A673 (cell line): ENCODE data around the gene PROSER3. TPM values are rescaled to one million over a fixed set of nuclear protein-coding genes. Genes with fewer than 3 reads are reported as not detected.

ENCODE experiments used
- Bru-seq: library from RNA; stranded (reverse); fragments of 400-500 nt; gene quantifications from one replicate; lab custom pipeline; 2021; lab: Mats Ljungman, UMichigan
- BruChase-seq, 2 experiments: library from RNA; stranded (reverse); fragments of 400-500 nt; gene quantifications; one replicate each; lab custom pipeline; 2021; lab: Mats Ljungman, UMichigan
- BruUV-seq: library from RNA; stranded (reverse); fragments of 400-500 nt; replicated peaks from 2 replicates; lab custom pipeline; 2021; lab: Mats Ljungman, UMichigan
- CTCF ChIA-PET: fragments of 300-600 bp; sonication (Branson Sonifier 250); formaldehyde crosslinking; loops from one replicate; lab custom pipeline; 2022; ENCODE audit warnings: antibody characterized with exemption; lab: Charles Lee
- POLR2A ChIA-PET: fragments of 300-600 bp; sonication (Branson Sonifier 250); formaldehyde crosslinking; loops from one replicate; lab custom pipeline; 2022; ENCODE audit warnings: antibody characterized with exemption; ENCODE audit not compliant: low non-redundant PET; lab: Charles Lee
- DNase-seq: peaks from one replicate; pipeline ENCODE4 v3.0.0-alpha.2; 2015; ENCODE audit warnings: low spot score
- H3K27ac ChIP-seq: fragments of 200-600 bp; sonication (generic); 2 replicates; pipeline ENCODE4 v1.5.1; 2016; ENCODE audit warnings: mixed run types, low read depth, mild to moderate bottlenecking, mixed read lengths, antibody characterized with exemption, low read length; ENCODE audit not compliant: poor library complexity, severe bottlenecking
- H3K27me3 ChIP-seq: fragments of 200-600 bp; sonication (generic); replicated peaks from 2 replicates; pipeline ENCODE4 v1.6.1; 2017; ENCODE audit warnings: mixed run types, low read depth, mild to moderate bottlenecking, mixed read lengths, antibody characterized with exemption, low read length; ENCODE audit not compliant: insufficient read depth, poor library complexity
- H3K36me3 ChIP-seq: fragments of 200-600 bp; sonication (generic); 2 replicates; pipeline ENCODE4 v1.6.1; 2016; ENCODE audit warnings: mixed run types, mild to moderate bottlenecking, mixed read lengths, antibody characterized with exemption, low read length; ENCODE audit not compliant: insufficient read depth, poor library complexity, severe bottlenecking
- H3K4me1 ChIP-seq: fragments of 200-600 bp; sonication (generic); 2 replicates; pipeline ENCODE4 v1.6.1; 2017; ENCODE audit warnings: mixed run types, mild to moderate bottlenecking, mixed read lengths, antibody characterized with exemption, low read length; ENCODE audit not compliant: insufficient read depth, poor library complexity, severe bottlenecking
- H3K4me3 ChIP-seq: fragments of 200-600 bp; sonication (generic); 2 replicates; pipeline ENCODE4 v1.5.1; 2016; ENCODE audit warnings: low read depth, mixed run types, mild to moderate bottlenecking, mixed read lengths, low read length; ENCODE audit not compliant: poor library complexity, severe bottlenecking
- H3K9me3 ChIP-seq: fragments of 200-600 bp; sonication (generic); 2 replicates; pipeline ENCODE4 v1.6.1; 2016; ENCODE audit warnings: mixed run types, low read depth, mild to moderate bottlenecking, mixed read lengths, antibody characterized with exemption, low read length; ENCODE audit not compliant: poor library complexity, severe bottlenecking
- CTCF ChIP-seq: fragments of 300-800, 200-600 bp; sonication (generic); conservative IDR thresholded peaks from 2 replicates; pipeline ENCODE4 v1.5.1; 2017; ENCODE audit warnings: low read depth, mild to moderate bottlenecking, antibody characterized with exemption, low read length, moderate library complexity, mixed read lengths
- EZH2 ChIP-seq: fragments of 200-600 bp; sonication (generic); IDR thresholded peaks from 2 replicates; pipeline ENCODE4 v1.6.1; 2017; ENCODE audit warnings: borderline replicate concordance, low read depth, mild to moderate bottlenecking, mixed read lengths, antibody characterized with exemption, low read length; ENCODE audit not compliant: poor library complexity, severe bottlenecking
- intact Hi-C: fragments of 100-400 bp; cut with micrococcal nuclease; formaldehyde crosslinking; loops from one replicate; pipeline ENCODE4 v1.10.0; 2022; ENCODE audit not compliant: unreplicated experiment
- long read RNA-seq: library from polyadenylated mRNA; stranded (forward); transcript quantifications from one replicate; pipeline ENCODE4 v2.0.0, GENCODE V29; 2022
- total RNA-seq: library from RNA; stranded (reverse); gene quantifications from 2 replicates; pipeline ENCODE4 v1.2.3, GENCODE V29; 2021

The PROSER3 gene
- total RNA-seq (38.4 and 44.8 TPM in 2 replicates), Bru-seq, nascent RNA (percentile 65 among the genes with signal in this experiment), BruChase-seq, experiment 1, labeled RNA remaining after a 2-hour chase (percentile 63 among the genes with signal in this experiment), BruChase-seq, experiment 2, labeled RNA remaining after a 6-hour chase (percentile 76 among the genes with signal in this experiment)
- long read RNA-seq, partial matches to known transcripts: 1 of 4 reads
- long read RNA-seq, other reads (novel, unspliced or antisense): 3 of 4 reads

GRCh38 chr19:35757749-35758608 lies at the start of gene PROSER3:
Gene PROSER3 (plus strand): TSS chr19:35758176. CDS start chr19:35758216, 40 bp downstream.
- intact Hi-C loops: no loop called here
- DNase-seq: peak; percentile 100
- peak within 1 kb of the TSS; percentile 94 for H3K27ac ChIP-seq
- CTCF ChIA-PET: no interaction called here
- H3K4me1 ChIP-seq: peaks cover 32% of the 10 kb centered on the region
- no peak for TF ChIP-seq CTCF
- H3K4me3 ChIP-seq: peak within 1 kb of the TSS; percentile 86
- no peaks in the 10 kb centered on the region for H3K27me3 ChIP-seq
- POLR2A ChIA-PET: interaction anchor here (1.0 kb wide), 1 partner anchor 10 kb away, joined by 3 read pairs; the partner anchor contains the start of gene LIN37
- H3K9me3 ChIP-seq: no peaks in the 10 kb centered on the region
- H3K36me3 ChIP-seq: peaks cover 24% of the 10 kb centered on the region
- TSS peak; percentile 75 for BruUV-seq

GRCh38 chr19:35708391-35708790 lies 49.6 kb upstream of the PROSER3 start:
- Histone ChIP-seq H3K9me3 (no peaks in the 10 kb centered on the region), H3K4me3 (no peak overlapping the region), H3K27ac (no peak overlapping the region), H3K4me1 (no peaks in the 10 kb centered on the region), H3K27me3 (peaks cover 14% of the 10 kb centered on the region), H3K36me3 (no peaks in the 10 kb centered on the region)
- ChIA-PET POLR2A (no interaction called here), CTCF (no interaction called here)
- intact Hi-C loops: no loop called here
- no peak for DNase-seq
- no TSS peak for BruUV-seq
- no peak for TF ChIP-seq EZH2
- TF ChIP-seq CTCF: no peak

DNA sequence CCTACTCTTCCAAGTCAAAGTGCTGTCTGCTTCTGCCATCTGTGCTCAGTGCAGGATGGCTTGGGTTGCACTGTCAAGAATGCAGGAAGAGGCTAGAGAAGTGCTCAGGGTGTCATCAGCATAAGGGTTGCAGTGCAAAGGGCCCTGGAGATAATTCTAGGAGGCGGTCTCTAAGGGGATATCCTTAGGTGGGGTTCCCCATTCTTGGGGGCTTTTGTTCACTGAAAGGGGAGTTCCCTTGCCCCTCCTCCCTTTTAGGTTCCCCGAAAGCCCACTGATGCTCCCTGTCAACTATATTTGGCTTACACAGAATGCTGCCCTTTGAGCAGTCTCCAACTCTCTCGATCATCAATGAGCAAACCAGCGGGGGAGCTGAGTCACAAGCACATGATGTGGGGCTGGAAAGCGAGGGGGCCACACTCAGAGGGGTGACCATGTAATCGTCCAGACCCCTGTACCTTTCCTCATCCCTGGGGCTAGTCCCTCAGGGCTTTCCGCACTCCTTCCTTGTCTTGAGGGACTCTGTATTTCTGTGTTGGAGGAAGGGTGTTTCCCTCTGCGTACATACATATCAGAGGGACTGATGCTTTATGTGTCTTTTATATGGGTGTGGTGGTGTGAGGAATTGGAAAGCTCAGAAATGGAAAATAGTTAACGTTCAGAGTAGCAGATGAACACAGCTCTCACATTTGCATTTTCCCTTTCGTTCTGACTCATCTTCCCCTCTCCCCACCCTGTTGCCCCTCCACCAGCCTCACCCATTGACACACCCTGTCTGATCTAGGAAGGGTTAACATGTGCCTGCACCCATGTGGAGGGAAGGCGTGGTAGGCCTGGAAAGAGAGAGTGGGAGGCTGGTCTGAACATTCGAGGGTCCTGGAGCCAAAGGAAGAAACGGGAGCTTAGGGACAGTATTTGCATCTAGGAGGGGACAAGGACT lies 46.9 kb upstream of the PROSER3 start:
- no peak for DNase-seq
- Histone ChIP-seq H3K9me3 (no peaks in the 10 kb centered on the region), H3K27ac (no peak overlapping the region), H3K27me3 (peaks cover 14% of the 10 kb centered on the region), H3K4me1 (no peaks in the 10 kb centered on the region), H3K4me3 (no peak overlapping the region), H3K36me3 (no peaks in the 10 kb centered on the region)
- CTCF ChIA-PET: no interaction called here
- TF ChIP-seq CTCF (no peak), EZH2 (no peak)
- POLR2A ChIA-PET: no interaction called here
- intact Hi-C loops: no loop called here
- no TSS peak for BruUV-seq
